HG02759 (cell line): ENCODE results near the gene MRPL3.
"Not testable (repeated sequence)": the region's sequence is repeated elsewhere in the genome, so short reads cannot be mapped to it uniquely, and the experiment has no call there.

ENCODE experiments used
- ATAC-seq: cut with Tn5 transposase; IDR thresholded peaks from one replicate; pipeline ENCODE4 v1.9.1; 2021; ENCODE audit warnings: mild to moderate bottlenecking, moderate library complexity; ENCODE audit not compliant: unreplicated experiment

The MRPL3 gene

DNA sequence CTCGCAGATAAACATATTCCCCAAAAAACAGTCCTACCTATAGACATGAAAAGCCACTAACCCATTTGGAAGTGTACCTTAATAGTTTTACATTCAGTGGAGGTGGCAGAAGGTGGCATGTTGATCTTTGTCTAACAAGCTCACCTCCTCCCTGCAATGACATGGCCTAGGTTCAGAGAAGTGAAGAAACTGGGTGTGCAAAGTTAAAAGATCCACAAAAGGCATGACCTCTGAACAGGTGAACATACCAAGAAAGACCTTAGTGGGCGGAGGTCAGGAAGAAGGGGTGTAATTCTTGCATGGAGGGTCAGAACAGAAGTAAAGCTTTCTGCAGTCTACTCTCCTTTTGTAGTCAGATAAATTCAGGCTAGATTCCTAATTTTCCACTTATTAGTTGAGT, 822 bp downstream of the MRPL3 start:
- ATAC-seq = no peak

DNA sequence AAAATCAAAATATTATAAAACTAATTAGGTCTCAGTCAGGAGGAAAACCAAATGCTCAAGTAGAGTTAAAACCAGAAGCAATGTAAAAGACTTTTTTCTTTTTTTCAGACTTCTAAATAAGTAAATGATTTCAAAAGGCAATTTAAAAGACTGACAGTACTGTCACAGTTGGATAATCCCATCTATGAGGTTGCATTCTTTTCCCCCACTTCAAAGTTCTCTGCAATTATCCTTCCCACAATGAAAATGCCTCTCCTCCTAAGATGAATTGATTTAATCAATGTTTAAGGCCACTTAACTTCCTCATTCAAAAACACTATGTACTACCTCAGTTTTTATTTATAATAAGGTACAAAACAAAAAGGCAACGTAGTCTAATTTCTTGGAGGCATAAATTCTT, 8.1 kb downstream of the MRPL3 start:
- ATAC-seq = no peak

DNA sequence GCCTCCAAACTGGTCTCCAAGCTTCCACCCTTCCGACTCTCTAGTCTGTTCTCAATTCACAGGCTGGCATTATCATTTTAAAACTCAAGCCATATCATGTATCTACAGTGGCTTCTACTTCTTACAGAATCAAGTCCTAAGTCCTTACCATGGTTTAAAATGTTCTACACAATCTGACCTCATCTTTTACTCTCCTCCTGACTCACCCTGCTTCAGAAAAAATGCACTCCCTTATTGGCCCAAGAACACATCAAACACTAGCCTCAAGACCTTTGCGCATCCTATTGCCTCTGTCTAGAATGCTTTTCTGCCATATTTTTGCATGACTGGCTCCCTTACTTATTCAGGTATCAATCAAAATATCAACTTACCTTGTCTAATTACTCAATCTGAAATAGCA, 11.0 kb downstream of the MRPL3 start:
- no peak for ATAC-seq

DNA sequence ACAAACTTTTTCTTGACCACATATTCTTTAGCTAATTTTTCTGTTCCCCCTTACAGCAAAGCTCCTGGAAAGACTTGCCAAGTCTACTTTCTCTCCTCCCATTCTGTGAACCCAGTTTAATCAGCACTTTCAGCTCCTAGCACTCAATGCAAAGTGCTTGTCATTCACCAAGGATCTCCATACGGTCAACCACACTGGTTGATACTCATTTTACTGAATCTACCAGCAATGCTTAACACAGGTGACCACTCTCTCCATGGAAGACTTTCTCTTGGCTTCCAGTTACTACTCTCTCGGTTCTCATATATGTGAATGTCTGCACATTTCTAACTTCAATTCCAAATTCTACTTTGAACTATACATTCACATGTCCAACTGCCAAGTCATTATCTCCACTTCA, 11.7 kb downstream of the MRPL3 start:
- ATAC-seq = no peak

DNA sequence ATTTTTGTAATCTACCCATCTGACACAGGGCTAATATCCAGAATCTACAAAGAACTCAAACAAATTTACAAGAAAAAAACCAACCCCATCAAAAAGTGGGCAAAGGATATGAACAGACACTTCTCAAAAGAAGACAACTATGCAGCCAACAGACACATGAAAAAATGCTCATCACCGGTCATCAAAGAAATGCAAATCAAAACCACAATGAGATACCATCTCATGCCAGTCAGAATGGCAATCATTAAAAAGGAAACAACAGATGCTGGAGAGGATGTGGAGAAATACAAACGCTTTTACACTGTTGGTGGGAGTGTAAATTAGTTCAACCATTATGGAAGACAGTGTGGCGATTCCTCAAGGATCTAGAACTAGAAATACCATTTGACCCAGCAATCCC, 16.2 kb downstream of the MRPL3 start:
- ATAC-seq = not testable (repeated sequence)

DNA sequence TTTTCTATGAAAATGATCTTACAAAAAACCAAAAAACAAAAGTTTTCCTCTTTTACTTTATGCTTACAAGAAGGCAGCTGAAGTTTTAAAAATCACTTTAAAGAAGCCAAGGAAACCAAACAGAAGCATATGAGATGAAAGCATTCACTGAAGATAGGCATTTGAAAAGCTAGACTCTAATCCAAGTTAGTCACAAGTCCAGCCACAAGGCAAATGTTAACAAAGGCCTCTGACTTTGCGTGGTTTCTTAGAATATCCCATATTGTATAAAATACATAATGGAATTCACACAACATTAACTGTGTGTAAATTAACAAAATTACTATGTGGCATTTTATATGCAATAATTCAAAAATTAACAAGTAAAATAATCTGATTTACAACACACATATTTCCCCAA, 17.7 kb downstream of the MRPL3 start:
- ATAC-seq = no peak

DNA sequence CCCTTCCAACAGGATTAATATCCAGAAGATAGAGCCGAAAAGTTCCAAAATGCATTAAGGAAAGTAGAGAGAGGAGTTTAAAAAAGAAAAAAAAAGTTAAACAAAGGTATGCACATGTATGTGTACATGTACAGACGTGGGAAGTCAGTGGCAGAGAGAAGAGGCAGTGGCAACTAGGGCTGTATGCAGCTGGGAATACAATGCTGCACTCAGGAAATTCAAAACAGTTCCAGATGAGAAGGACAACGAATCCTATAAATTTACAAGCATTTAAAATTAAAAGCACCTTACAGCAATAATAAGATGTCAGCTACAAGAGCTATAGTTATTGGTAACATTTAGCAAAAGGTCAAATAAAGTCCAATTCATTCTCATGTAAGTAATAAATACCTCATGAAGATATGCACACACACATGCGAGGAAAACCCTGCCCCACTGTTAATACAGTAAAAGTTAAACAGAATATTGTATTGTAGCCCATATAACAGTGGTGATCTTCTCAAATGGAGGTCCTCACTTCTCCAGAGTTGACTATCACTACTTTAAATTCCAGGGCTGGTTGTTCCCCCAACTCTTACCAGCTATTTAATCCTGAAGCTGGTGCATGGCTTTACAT, 18.2 kb downstream of the MRPL3 start:
- no peak for ATAC-seq

DNA sequence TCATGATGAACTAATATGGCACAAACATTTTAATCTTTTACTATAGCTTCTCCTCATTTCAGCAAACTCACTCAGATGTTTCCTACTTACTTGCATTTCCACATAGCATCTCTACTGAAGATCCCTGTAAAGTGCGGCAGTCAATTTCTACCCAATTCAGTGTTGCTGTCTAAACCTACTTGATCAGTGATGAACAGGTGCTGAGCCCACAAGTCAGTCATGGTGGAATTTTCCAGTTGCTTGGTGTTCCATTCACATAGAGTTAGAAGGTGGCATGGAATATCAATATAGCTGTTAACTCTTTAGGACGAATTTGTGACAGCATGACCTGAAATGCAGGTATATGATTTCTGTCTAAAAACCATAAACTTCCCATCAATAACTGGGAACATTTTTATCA, 22.7 kb downstream of the MRPL3 start:
- ATAC-seq = no peak

DNA sequence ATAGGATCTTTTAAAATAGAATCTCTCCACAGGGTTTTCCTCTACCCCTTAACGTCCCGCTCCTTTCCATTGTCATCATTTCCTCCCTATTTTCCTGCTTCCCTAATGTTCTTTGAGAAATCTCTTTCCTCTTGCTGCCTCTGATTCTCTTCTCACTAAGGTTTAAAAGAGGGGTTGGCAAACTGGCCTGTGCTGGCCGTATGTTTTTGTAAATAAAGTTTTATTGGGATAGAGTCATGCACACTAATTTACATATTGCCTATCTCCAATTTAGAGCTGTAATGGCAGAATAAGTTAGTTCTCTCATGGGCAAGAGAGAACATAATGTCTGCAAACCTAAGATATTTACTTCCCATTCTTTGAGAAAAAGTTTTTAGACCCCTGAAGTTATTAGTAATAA, 25.0 kb downstream of the MRPL3 start:
- no peak for ATAC-seq

DNA sequence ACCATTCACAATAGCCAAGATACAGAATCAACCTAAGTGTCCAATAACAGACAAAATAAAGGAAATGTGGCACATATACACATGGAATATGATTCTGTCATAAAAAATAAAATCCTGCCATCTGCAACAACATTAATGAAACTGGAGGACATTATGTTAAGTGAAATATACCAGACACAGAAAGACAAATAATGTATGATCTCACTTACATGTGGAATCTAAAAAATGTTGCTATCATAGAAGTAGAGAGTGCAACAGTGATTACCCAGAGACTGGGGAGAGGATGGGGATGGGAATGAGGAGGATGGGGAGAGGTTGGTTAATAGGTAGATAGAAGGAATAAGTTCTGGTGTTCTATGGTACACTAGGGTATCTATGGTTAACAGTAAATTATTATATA, 28.7 kb downstream of the MRPL3 start:
- ATAC-seq = no peak

DNA sequence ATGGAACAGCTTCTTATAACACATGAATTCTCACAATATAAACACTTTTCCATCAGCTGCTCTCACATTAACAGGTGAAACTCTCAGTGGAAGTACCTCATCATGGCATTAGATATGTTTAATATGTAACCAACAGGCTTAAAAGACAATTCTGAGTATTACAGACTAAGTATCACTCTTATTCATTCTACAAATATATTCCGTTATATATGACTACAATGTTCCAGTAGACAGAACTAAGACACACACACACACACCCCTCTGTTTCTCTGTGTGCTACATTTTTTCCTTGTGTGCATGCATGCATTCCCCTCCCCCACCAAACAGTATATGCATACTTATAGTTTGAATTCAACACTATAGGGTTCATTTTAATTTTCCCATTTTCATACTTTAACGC, 32.4 kb downstream of the MRPL3 start:
- ATAC-seq = no peak

DNA sequence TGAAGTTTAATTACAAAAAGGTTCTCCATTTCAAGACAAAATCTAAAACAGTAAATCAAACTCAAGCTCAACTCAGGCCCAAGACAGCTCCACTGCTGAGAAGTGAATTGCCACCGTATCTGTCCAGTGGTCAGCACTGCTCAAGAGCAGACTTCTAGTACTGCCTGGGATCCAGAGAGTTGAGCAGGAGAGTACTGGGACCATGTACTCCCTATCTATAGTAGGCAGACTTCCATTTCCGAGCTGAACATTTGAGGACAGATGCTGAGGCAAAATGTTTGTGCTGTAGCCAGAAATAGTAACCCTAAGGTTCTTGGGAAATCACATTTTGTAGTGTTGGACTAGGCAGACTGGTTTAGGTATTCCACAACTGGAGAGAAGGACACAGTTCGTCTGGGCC, 44.1 kb downstream of the MRPL3 start:
- ATAC-seq = no peak

DNA sequence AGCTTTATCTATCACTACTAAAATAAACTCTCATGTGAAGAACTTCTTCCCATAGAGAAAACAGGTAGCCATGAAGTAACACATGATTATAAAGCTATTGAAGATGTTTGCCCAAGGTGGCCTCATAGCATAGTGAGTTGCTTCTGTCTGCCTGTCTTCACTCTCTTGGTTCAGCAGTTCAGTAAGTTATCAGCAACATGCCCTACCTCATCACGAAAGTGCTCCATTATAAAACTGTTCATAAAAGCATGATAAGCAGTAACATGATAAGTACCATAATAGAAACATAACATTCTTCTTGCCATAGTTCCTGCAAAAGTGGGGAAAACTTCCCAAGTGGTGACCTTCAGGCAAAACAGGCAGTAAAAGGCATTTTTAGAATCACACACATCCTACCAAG, 45.6 kb downstream of the MRPL3 start:
- ATAC-seq = no peak

DNA sequence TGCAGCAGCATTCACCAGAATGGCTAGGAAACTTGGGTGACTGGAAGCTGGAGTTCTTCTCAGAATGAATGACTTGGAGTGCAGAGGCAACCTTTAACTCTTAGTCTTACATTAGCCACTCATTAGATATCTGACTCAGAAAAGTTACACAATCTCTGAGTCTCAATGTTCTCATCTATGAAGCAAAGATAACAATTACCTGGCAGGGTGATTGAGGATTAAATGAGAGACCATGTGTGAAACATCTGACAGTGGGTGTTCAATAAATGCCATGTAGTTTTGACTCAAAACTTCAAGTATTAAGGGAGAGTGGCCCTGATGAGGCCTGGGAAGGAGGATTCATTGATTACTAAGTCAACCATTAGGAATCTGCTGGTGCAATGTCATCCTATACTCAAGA, 48.3 kb downstream of the MRPL3 start:
- no peak for ATAC-seq

DNA sequence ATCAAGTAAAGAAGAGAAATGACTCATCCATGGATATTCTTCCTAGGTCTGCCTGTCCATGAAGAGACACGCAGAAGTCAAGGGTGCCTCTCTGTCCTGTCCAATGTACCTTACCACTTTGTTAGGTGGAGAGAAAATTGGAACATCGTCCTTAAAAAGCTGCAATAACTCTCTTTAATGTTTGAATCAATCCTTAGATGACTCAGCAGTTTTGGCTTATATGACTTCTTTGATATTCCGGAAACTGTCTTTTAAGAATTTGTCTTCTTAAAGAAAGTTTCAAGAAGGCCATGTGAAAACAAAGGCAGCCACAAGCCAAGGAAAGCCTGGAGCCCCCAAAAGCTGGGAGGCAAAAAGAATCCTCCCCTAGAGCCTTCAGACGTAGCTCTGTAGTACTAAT, 49.2 kb downstream of the MRPL3 start:
- ATAC-seq = no peak

DNA sequence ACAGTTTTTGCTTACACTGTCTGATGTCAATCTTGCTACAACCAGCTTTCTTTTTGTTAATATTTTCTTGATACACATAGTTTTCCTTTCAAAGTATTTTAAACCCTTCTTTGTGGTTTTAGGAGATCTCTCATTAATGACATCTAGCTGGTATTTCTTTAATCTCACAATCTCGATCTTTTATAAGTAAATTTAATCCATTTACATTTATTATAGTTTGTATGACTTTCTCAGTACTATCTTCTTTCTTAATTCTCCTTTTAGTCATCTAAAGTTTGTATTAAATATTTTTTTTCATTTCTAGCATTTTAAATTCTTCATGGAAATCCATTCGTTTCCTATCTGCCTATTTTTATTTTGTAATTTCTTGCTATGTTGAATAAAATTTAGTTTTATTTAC, 55.4 kb downstream of the MRPL3 start:
- ATAC-seq = no peak

DNA sequence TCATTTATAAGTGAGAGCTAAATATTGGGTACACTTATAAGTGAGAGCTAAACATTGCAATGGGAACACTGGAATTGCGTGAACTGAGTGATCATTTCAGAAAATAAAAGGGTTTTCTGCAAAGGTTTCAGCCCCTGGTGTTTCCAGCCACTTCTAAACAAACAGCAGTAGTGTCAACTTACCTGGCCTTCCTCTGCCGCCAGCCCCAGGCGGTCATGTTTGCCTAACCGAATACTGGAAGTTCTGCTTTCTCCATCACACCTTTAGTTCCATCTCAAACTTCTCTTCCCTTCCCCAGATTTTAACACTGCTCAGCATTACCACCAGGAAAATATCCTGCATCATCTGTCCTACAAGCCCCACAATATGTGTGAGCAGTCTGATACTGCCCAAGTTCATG, 58.6 kb downstream of the MRPL3 start:
- no peak for ATAC-seq

DNA sequence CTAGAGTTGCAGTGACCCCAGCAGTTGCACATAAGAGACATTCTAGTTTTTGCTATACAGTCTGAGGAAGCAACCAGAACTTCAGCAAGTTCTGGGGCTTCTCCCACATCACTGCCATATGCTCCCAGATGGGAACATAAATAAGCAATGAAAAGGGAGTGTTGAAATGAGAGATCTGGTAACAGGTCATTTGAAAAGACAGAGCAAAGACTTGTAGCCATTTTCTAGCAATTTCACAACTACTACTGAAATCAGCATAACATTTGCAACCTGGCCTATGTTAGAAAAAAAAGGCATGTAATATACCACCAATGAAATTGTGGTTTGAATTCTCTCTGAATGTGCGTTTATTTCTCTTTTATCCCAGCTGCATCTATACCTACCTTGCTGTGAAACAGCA, 63.7 kb downstream of the MRPL3 start:
- ATAC-seq = no peak

DNA sequence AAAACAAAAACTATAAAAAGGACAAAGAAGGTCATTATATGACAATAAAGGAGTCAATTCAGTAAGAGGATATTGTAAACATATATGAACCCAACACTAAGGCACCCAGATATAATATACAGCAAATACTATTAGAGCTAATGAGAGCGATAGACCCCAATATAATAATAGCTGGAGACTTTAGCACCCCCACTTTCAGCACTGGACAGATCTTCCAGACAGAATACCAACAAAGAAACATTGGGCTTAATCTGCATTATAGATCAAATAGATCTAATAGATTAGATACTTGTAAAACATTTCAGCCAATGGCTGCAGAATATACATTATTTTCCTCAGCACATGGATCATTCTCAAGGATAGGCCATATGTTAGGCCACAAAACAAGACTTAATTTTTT, 67.8 kb downstream of the MRPL3 start:
- no peak for ATAC-seq

DNA sequence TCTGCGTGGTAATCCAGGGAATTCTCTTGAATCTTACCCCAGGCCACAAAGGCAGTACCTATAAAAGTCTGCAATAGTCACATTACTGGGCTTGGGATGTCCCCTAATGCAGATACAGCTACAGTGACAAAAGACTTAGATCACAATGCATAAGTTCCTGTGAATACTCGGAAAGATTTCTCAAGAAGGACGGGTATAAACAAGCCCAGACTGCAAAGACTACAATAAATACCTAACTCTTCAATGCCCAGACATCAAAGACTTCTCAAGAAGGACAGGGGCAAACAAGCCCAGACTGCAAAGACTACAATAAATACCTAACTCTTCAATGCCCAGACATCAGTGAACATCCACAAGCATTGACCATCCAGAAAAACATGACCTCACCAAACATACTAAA, 70.3 kb downstream of the MRPL3 start:
- no peak for ATAC-seq

DNA sequence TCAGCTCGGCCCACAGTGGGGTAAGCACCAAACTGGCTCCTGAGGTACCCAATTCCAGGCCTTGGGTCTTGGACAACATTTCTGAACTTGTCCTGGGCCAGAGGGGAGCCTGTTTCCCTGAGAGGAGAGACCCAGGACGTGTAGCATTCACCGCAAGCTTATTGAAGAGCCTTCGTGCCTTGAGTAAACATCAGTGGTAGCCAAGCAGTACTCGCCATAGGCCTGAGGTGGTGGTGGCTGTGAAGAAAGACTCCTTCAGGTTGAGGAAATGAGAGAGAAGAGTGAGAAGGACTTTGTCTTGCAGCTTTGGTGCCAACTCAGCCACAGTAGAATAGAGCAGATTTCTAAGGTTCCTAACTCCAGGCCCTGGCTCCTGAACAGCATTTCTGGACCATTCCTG, 71.0 kb downstream of the MRPL3 start:
- no peak for ATAC-seq

DNA sequence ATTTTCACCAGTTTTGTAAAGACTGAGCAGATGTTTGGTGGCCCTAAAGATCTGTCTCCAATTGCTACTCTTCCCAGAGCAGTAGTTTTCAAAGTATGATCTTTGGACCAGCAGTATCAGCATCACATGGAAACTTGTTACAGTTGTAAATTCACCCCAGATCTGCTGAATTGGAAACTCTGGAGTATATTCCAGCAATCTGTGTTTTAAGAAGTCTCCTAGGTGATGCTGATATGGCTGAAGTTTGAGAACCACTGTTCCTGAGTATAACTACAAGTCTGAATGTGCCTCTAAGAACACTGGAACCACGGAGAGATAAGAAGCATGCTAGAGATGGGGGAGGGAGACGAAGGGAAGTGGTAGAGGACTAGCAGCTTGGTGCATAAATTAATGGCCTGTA, 75.5 kb downstream of the MRPL3 start:
- ATAC-seq = no peak

DNA sequence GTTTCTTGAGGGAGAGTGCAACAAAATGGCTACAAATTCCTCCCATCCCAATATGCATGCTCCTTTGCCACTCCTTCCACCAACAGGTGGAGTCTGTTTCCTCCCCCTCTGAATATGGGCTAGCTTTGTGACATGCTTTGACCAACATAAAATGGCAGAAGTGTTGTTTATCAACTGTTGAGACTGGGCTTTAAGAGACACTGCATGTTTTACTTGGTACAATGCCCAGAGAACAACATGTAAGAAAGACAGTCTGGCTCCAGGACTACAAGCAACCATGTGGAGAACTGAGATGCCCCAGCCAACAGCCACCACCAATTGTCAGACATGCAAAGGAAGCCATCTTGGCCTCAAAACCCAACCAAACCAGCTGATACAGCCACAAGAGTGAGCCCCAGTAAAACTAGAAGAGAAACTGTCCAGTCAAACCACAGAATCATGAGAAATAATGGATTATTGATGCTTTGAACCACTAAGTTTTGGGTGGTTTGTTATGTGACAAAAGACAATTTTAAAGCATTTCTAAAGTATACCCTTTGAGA, 80.7 kb downstream of the MRPL3 start:
- no peak for ATAC-seq
